Body of pancreas (tissue), 4 donors: ENCODE measurements around the gene TBP. TPM values are rescaled to one million over a fixed set of nuclear protein-coding genes. Genes with fewer than 3 reads are reported as not detected.

Source experiments
- ATAC-seq: fragments of 150-250 bp; one replicate; pipeline ENCODE4 v1.9.1; 2016
- DNase-seq, 4 donors: peaks; one replicate each; pipeline ENCODE4 v3.0.0-alpha.2; 2019
- H3K27ac ChIP-seq, 4 donors: fragments of 200-600 bp; sonication (generic); 1 replicate in 3 of 4; 2 replicates in 1 of 4; pipeline versions ENCODE4 v1.5.1 to v1.6.1; 2016 to 2019; ENCODE audit warnings: mild to moderate bottlenecking in 1 of 4, mixed read lengths in 1 of 4, moderate library complexity in 1 of 4
- H3K27me3 ChIP-seq, 2 donors: fragments of 200-600 bp; sonication (generic); one replicate each; pipeline ENCODE4 v1.6.0; 2016; ENCODE audit warnings: mild to moderate bottlenecking in 1 of 2
- H3K36me3 ChIP-seq, 2 donors: fragments of 200-600 bp; sonication (generic); replicated peaks in 1 of 2; 2 replicates each; pipeline ENCODE4 v1.5.1; 2016; ENCODE audit warnings: low read depth in 2 of 2; ENCODE audit not compliant: insufficient read depth in 1 of 2
- H3K4me1 ChIP-seq: fragments of 200-600 bp; sonication (generic); one replicate; pipeline ENCODE4 v1.6.0; 2016
- H3K4me3 ChIP-seq, 2 donors: fragments of 200-600 bp; sonication (generic); 1 replicate in 1 of 2; 2 replicates in 1 of 2; pipeline ENCODE4 v1.5.1; 2016 to 2019
- H3K9me3 ChIP-seq, 3 donors: fragments of 200-600 bp; sonication (generic); 1 replicate in 2 of 3; 2 replicates in 1 of 3; pipeline ENCODE4 v1.5.1; 2016
- CTCF ChIP-seq, 7 experiments: fragments of 450-650 bp in 4 of 7; fragments of 200-600 bp in 3 of 7; sonication (generic) in 3 of 7; IDR thresholded peaks; one replicate each; pipeline ENCODE4 v1.5.1; 2016 to 2019; ENCODE audit warnings: antibody characterized with exemption in 7 of 7
- POLR2A ChIP-seq, 3 donors: fragments of 450-650 bp; IDR thresholded peaks; one replicate each; pipeline ENCODE4 v1.6.1; 2016; ENCODE audit warnings: antibody characterized with exemption in 3 of 3, mild to moderate bottlenecking in 2 of 3
- WGBS, 2 donors: methylation state at CpG; one replicate each; pipeline ENCODE4 v1.1.5; 2017; 5-methylcytosine and 5-hydroxymethylcytosine counted together
- intact Hi-C: fragments of 100-400 bp; cut with DNase I; formaldehyde crosslinking; loops from one replicate; pipeline ENCODE4 v1.15.1; 2023
- total RNA-seq, 2 donors: library from RNA; depleted of rRNA; stranded (reverse); fragments of >200 nt; gene quantifications; one replicate each; pipeline ENCODE4 v1.1.0, GENCODE V29; 2016

Gene TBP
- total RNA-seq, 2 donors from 2014 or later: 8.6 to 10.4 TPM

- H3K9me3 ChIP-seq: no peaks in the 10 kb centered on the region
- H3K36me3 ChIP-seq: no peaks in the 10 kb centered on the region
- no peaks in the 10 kb centered on the region for H3K27me3 ChIP-seq
- H3K27ac ChIP-seq: no peak overlapping the region
- 77 to 85% methylated on average over 3 of the region's 3 CpGs for WGBS, 2 donors
- DNase-seq (no peak), ATAC-seq (no peak)
- H3K4me1 ChIP-seq: no peaks in the 10 kb centered on the region
- TF ChIP-seq CTCF (IDR thresholded peaks at IDR 0.05) (no peak), POLR2A (IDR thresholded peaks at IDR 0.05) (no peak)
- H3K4me3 ChIP-seq: no peak overlapping the region
- intact Hi-C loops: no loop called here
Measured at GRCh38 chr6:170509723-170510018, 44.5 kb upstream of the TBP start.

- H3K27ac ChIP-seq: no peak overlapping the region
- intact Hi-C loops: no loop called here
- 95 to 96% methylated on average over 19 to 20 of the region's 20 CpGs for WGBS, 2 donors
- no peaks in the 10 kb centered on the region for H3K9me3 ChIP-seq
- DNase-seq (no peak), ATAC-seq (no peak)
- no peak overlapping the region for H3K4me3 ChIP-seq
- H3K36me3 ChIP-seq: no peaks in the 10 kb centered on the region
- TF ChIP-seq CTCF (IDR thresholded peaks at IDR 0.05) (no peak), POLR2A (IDR thresholded peaks at IDR 0.05) (no peak)
- no peaks in the 10 kb centered on the region for H3K4me1 ChIP-seq
- no peaks in the 10 kb centered on the region for H3K27me3 ChIP-seq
Measured at GRCh38 chr6:170510631-170511030, 43.5 kb upstream of the TBP start.

- H3K27ac ChIP-seq: no peak overlapping the region
- no peaks in the 10 kb centered on the region for H3K36me3 ChIP-seq
- intact Hi-C loops: no loop called here
- H3K4me1 ChIP-seq: no peaks in the 10 kb centered on the region
- TF ChIP-seq CTCF (IDR thresholded peaks at IDR 0.05) (no peak), POLR2A (IDR thresholded peaks at IDR 0.05) (no peak)
- ATAC-seq (no peak), DNase-seq (no peak)
- no peaks in the 10 kb centered on the region for H3K27me3 ChIP-seq
- H3K9me3 ChIP-seq: no peaks in the 10 kb centered on the region
- WGBS, 2 donors: 79 to 90% methylated on average over 4 of the region's 4 CpGs
- no peak overlapping the region for H3K4me3 ChIP-seq
Measured at GRCh38 chr6:170512249-170512648, 41.9 kb upstream of the TBP start.

GRCh38 chr6:170514908-170515307 is 39.3 kb upstream of the TBP start:
- no peaks in the 10 kb centered on the region for H3K9me3 ChIP-seq
- DNase-seq (no peak), ATAC-seq (no peak)
- H3K4me1 ChIP-seq: no peaks in the 10 kb centered on the region
- H3K4me3 ChIP-seq: no peak overlapping the region
- H3K27me3 ChIP-seq: no peaks in the 10 kb centered on the region
- H3K27ac ChIP-seq: no peak overlapping the region
- intact Hi-C loops: no loop called here
- no peaks in the 10 kb centered on the region for H3K36me3 ChIP-seq
- TF ChIP-seq CTCF (IDR thresholded peaks at IDR 0.05) (no peak), POLR2A (IDR thresholded peaks at IDR 0.05) (no peak)
- 91 to 92% methylated on average over 1 of the region's 1 CpG for WGBS, 2 donors

GRCh38 chr6:170516783-170517616 is 37.2 kb upstream of the TBP start:
- TF ChIP-seq CTCF (IDR thresholded peaks at IDR 0.05) (peak; percentile 52 to 86 (median 82)), POLR2A (IDR thresholded peaks at IDR 0.05) (no peak)
- intact Hi-C loops: no loop called here
- no peaks in the 10 kb centered on the region for H3K27me3 ChIP-seq
- 0 to 1% methylated on average over 4 of the region's 4 CpGs for WGBS, 2 donors
- DNase-seq: peak; percentile 46 to 71 (median 69)
- ATAC-seq: peak; percentile 92
- no peaks in the 10 kb centered on the region for H3K36me3 ChIP-seq
- no peaks in the 10 kb centered on the region for H3K9me3 ChIP-seq
- no peaks in the 10 kb centered on the region for H3K4me1 ChIP-seq
- no peak overlapping the region for H3K27ac ChIP-seq
- no peak overlapping the region for H3K4me3 ChIP-seq
